ENCODE results near the gene PRDX5. TPM values are rescaled to one million over a fixed set of nuclear protein-coding genes. Genes with fewer than 3 reads are reported as not detected.

PRDX5 gene
- total and polyA plus RNA-seq, 2 donors (not counting 1 experiment from before 2014, with no cell fraction given) = 50.4 to 95.5 TPM

DNA sequence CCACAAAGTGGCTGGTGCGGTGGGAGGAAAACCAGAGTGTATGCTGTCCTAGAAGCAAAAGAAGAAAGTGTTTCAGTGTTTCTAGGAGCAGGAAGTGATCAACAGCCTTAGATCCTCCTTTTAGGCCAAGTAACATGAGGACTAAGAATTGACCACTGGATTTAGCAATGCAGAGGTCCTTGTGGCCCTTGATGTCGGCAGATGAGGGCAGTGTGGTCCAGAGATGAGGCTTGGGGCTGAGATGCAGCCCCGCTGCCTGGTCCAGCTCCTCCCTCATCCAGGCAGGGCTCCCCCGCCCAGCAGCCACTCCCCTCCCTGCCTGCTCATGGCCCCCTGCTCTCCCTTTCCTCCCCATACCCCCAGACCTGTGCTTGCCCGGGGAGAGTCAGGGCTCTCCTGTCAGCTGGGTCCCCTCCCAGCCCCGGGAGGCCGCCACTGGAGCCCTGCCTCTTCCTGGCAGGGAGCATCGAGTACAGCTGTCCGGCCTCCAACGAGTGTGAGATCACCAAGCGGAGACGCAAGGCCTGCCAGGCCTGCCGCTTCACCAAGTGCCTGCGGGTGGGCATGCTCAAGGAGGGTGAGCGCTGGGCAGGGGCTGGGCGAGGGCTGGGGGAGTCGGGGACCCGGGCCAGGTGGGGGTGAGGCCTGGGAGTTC lies 4.3 kb upstream of the PRDX5 start:
- 97% methylated on average over 13 of the region's 18 CpGs for WGBS (ENCODE audit: insufficient coverage)
- H3K27ac Mint-ChIP-seq = no peak overlapping the region
- POLR2A ChIA-PET = no interaction called here

More for the DNA sequence above, 4.3 kb upstream of the PRDX5 start:
- H3K9me3 Mint-ChIP-seq (ENCODE audit: insufficient read depth) = no peaks in the 10 kb centered on the region
- Histone ChIP-seq H3K79me2 (ENCODE audit: control insufficient read depth, insufficient read depth, low read length) (peaks cover 40% of the 10 kb centered on the region), H4K20me1 (ENCODE audit: control insufficient read depth, insufficient read depth, low read length, poor library complexity, severe bottlenecking) (peaks cover 21% of the 10 kb centered on the region), H2AFZ (ENCODE audit: insufficient read depth, low read depth, low read length, poor library complexity, severe bottlenecking) (no peak overlapping the region), H3K9me3 (ENCODE audit: control extremely low read depth in 1 of 3, control insufficient read depth in 2 of 3, insufficient read depth in 1 of 3, low read length in 2 of 3) (no peaks in the 10 kb centered on the region), H3K9ac (ENCODE audit: low read length) (no peak overlapping the region), H3K36me3 (replicated peaks in 1 of 2; ENCODE audit: control extremely low read depth in 1 of 2, control insufficient read depth in 1 of 2, extremely low read depth in 1 of 2, insufficient read depth in 2 of 2, low read length in 1 of 2) (peaks cover 0 to 32% of the 10 kb centered on the region in 2 experiments), H3K4me1 (ENCODE audit: control insufficient read depth in 2 of 2, insufficient read depth in 2 of 2, low read length in 2 of 2) (peaks cover 0 to 18% of the 10 kb centered on the region in 2 donors), H3K27me3 (replicated peaks in 1 of 4; ENCODE audit: control extremely low read depth in 1 of 4, control insufficient read depth in 3 of 4, insufficient read depth in 4 of 4, low read length in 3 of 4) (no peaks in the 10 kb centered on the region), H3K4me3 (ENCODE audit: control extremely low read depth in 1 of 5, extremely low read depth in 1 of 5, insufficient read depth in 1 of 5, low read depth in 2 of 5, low read length in 4 of 5) (no peak overlapping the region), H3K4me2 (replicated peaks; ENCODE audit: low read depth, low read length, poor library complexity, severe bottlenecking) (no peak overlapping the region), H3K27ac (ENCODE audit: low read length in 2 of 2) (peak overlapping the region in 1 of 2 donors; percentile 6)
- ATAC-seq (ENCODE audit: low read depth) = no peak
- no peaks in the 10 kb centered on the region for H3K27me3 Mint-ChIP-seq
- intact Hi-C loops (cut with micrococcal nuclease) = no loop called here
- DNase-seq = no peak
- TF ChIP-seq, protein P1, sequence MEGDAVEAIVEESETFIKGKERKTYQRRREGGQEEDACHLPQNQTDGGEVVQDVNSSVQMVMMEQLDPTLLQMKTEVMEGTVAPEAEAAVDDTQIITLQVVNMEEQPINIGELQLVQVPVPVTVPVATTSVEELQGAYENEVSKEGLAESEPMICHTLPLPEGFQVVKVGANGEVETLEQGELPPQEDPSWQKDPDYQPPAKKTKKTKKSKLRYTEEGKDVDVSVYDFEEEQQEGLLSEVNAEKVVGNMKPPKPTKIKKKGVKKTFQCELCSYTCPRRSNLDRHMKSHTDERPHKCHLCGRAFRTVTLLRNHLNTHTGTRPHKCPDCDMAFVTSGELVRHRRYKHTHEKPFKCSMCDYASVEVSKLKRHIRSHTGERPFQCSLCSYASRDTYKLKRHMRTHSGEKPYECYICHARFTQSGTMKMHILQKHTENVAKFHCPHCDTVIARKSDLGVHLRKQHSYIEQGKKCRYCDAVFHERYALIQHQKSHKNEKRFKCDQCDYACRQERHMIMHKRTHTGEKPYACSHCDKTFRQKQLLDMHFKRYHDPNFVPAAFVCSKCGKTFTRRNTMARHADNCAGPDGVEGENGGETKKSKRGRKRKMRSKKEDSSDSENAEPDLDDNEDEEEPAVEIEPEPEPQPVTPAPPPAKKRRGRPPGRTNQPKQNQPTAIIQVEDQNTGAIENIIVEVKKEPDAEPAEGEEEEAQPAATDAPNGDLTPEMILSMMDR (IDR thresholded peaks at IDR 0.05) = no peak
- TF ChIP-seq EZH2 (IDR thresholded peaks at IDR 0.05; ENCODE audit: borderline replicate concordance, insufficient read depth, low read depth, low read length, poor library complexity, severe bottlenecking) = no peak
- no peak overlapping the region for H3K4me3 Mint-ChIP-seq
- H3K4me1 Mint-ChIP-seq = peaks cover 23% of the 10 kb centered on the region
- CTCF ChIA-PET = interaction anchor here (1.6 to 1.7 kb wide), 2 partner anchors 9 to 47 kb away, joined by 4 to 5 read pairs; no protein-coding TSS in a partner anchor

Data from B cell (primary cell).